Lung microvascular endothelial cell (primary cell): ENCODE data around the gene BHMT. TPM values are rescaled to one million over a fixed set of nuclear protein-coding genes. Genes with fewer than 3 reads are reported as not detected.
"Not testable (repeated sequence)": the region's sequence is repeated elsewhere in the genome, so short reads cannot be mapped to it uniquely, and the experiment has no call there.

Source experiments
- DNase-seq, 2 donors: peaks; one replicate each; pipeline versions ENCODE4 v3.0.0 to v3.0.0-alpha.2; 2010; ENCODE audit warnings: low read depth in 2 of 2
- total RNA-seq: library from RNA; depleted of rRNA; stranded (reverse); fragments of >200 nt; gene quantifications from 2 replicates; pipeline ENCODE4 v1.2.1, GENCODE V29; 2014

BHMT gene
- total RNA-seq, 1 donor from 2014 or later, result not detected

DNA sequence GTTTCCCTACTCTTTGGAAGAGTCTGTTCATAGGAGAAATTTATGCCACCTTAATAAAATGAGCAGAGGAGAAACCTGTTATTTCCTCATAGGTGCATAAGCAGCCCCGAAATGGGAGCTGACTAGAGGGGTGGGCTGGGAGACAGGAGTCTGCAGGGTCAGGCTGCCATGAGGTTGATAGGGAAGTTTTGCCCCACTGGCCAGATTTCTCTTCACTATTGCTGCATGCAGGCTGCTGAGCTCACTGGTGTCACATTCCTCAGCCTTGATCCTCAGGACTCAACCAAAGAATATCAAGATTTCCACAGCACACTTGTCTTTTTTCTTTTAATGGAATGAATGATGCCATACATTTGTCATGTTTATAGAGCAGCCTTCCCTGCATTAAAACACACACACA is 60.7 kb downstream of the BHMT start:
- DNase-seq, result no peak

DNA sequence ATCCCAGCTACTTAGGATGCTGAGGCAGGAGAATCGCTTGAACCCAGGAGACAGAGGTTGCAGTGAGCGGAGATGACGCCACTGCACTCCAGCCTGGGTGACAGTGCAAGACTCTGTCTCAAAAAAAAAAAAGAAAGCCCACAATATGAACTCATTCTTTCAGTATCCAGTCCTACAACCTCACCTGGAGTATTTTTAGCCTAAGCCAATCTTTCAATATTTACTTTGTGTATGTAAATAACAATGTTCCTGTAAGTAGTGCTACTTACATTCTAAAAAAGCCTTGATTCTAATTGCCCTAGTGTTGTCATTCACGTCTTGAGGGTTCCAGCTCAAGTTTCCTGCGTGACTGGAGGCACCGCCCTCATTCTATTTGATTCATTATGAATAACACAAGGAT is 62.0 kb downstream of the BHMT start:
- no peak for DNase-seq

- DNase-seq, result not testable (repeated sequence)
Measured at GRCh38 chr5:79180449-79180848, 68.8 kb downstream of the BHMT start.

GRCh38 chr5:79181419-79182022 is 69.9 kb downstream of the BHMT start:
- no peak for DNase-seq

Other genes with a start within 250 kb of the BHMT start
- 7.0 and 11.7 TPM in 2 replicates for gene ARSB, start 126.5 kb upstream of the BHMT start, total RNA-seq
- gene DMGDH, start 42.1 kb upstream of the BHMT start, total RNA-seq, result 0.22 and 0.40 TPM in 2 replicates
- 2.4 and 7.7 TPM in 2 replicates for gene BHMT2, start 42.0 kb upstream of the BHMT start, total RNA-seq
- gene JMY, start 124.3 kb downstream of the BHMT start, total RNA-seq, result 6.8 and 11.5 TPM in 2 replicates